ENCODE measurements around the gene KIR2DL3.

KIR2DL3 gene

DNA sequence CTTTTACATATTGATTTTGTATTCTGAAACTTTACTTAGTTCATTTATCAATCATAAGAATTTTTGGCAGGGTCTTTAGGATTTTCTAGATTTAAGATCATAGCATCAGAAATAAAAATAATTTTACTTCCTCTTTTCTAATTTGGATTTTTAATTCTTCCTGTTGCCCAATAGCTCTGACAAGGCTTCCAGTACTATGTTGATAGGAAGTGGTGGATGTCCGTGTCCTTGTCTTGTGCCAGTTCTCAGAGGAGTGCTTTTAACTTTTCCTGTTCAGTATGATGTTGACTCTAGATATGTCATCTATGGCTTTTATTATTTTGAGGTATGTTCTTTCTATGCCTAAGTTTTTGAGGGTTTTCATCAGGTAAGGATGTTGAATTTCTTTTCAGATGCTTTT lies 57.4 kb downstream of the KIR2DL3 start:
- no peak for DNase-seq
